GM18870 (cell line): ENCODE data around the gene FNIP1.
"Not testable (repeated sequence)": the region's sequence is repeated elsewhere in the genome, so short reads cannot be mapped to it uniquely, and the experiment has no call there.

Experiments used
- ATAC-seq: cut with Tn5 transposase; IDR thresholded peaks from one replicate; pipeline ENCODE4 v1.9.1; 2021; ENCODE audit warnings: moderate library complexity; ENCODE audit not compliant: unreplicated experiment

Gene FNIP1

GRCh38 chr5:131693894-131694293 is 102.9 kb downstream of the FNIP1 start:
- ATAC-seq: no peak

- ATAC-seq: no peak
Measured at GRCh38 chr5:131685516-131686171, 111.2 kb downstream of the FNIP1 start.

- ATAC-seq: no peak
Measured at GRCh38 chr5:131684595-131684994, 112.2 kb downstream of the FNIP1 start.

- no peak for ATAC-seq
Measured at GRCh38 chr5:131684051-131684450, 112.8 kb downstream of the FNIP1 start.

- no peak for ATAC-seq
Measured at GRCh38 chr5:131682826-131683225, 114.0 kb downstream of the FNIP1 start.

GRCh38 chr5:131682175-131682574 is 114.6 kb downstream of the FNIP1 start:
- ATAC-seq: no peak

GRCh38 chr5:131679911-131680310 is 116.9 kb downstream of the FNIP1 start:
- ATAC-seq: no peak

- not testable (repeated sequence) for ATAC-seq
Measured at GRCh38 chr5:131678273-131678672, 118.5 kb downstream of the FNIP1 start.

GRCh38 chr5:131677115-131677514 is 119.7 kb downstream of the FNIP1 start:
- ATAC-seq: no peak

- peak; percentile 27 for ATAC-seq
Measured at GRCh38 chr5:131672776-131673175, 124.0 kb downstream of the FNIP1 start.

- no peak for ATAC-seq
Measured at GRCh38 chr5:131671994-131672655, 124.7 kb downstream of the FNIP1 start.

- ATAC-seq: peak; percentile 54
Measured at GRCh38 chr5:131671409-131671808, 125.4 kb downstream of the FNIP1 start.

- no peak for ATAC-seq
Measured at GRCh38 chr5:131664929-131665328, 131.9 kb downstream of the FNIP1 start.

GRCh38 chr5:131661933-131662332 is 134.9 kb downstream of the FNIP1 start:
- ATAC-seq: no peak

- no peak for ATAC-seq
Measured at GRCh38 chr5:131659841-131660240, 137.0 kb downstream of the FNIP1 start.

- ATAC-seq: no peak
Measured at GRCh38 chr5:131659290-131659689, 137.5 kb downstream of the FNIP1 start.

GRCh38 chr5:131654776-131655175 is 142.0 kb downstream of the FNIP1 start:
- ATAC-seq: no peak

GRCh38 chr5:131654309-131654708 is 142.5 kb downstream of the FNIP1 start:
- ATAC-seq: no peak

- no peak for ATAC-seq
Measured at GRCh38 chr5:131649161-131649560, 147.7 kb downstream of the FNIP1 start.

GRCh38 chr5:131647048-131647769 is 149.6 kb downstream of the FNIP1 start:
- ATAC-seq: peak; percentile 69

GRCh38 chr5:131644822-131645221 is 152.0 kb downstream of the FNIP1 start:
- no peak for ATAC-seq

- ATAC-seq: no peak
Measured at GRCh38 chr5:131644370-131644769, 152.4 kb downstream of the FNIP1 start.
